Eye (tissue), 1 donor: ENCODE data around the gene SLC35B2.

Experiments used
- DNase-seq: peaks from one replicate; pipeline ENCODE4 v3.0.0-alpha.2; 2015

The SLC35B2 gene

GRCh38 chr6:44285552-44286284 lies 28.4 kb upstream of the SLC35B2 start:
- peak; percentile 50 for DNase-seq

GRCh38 chr6:44284867-44285266 lies 27.5 kb upstream of the SLC35B2 start:
- no peak for DNase-seq

- no peak for DNase-seq
Observed at GRCh38 chr6:44284121-44284520, 26.8 kb upstream of the SLC35B2 start.

- no peak for DNase-seq
Observed at GRCh38 chr6:44278774-44279697, 21.7 kb upstream of the SLC35B2 start.

- DNase-seq = no peak
Observed at GRCh38 chr6:44278315-44278714, 21.0 kb upstream of the SLC35B2 start.

GRCh38 chr6:44277763-44278162 lies 20.4 kb upstream of the SLC35B2 start:
- no peak for DNase-seq

GRCh38 chr6:44276667-44277640 lies 19.6 kb upstream of the SLC35B2 start:
- DNase-seq = peak; percentile 42

GRCh38 chr6:44275749-44276648 lies 18.7 kb upstream of the SLC35B2 start:
- DNase-seq = peak; percentile 71

GRCh38 chr6:44275271-44275748 lies 18.0 kb upstream of the SLC35B2 start:
- no peak for DNase-seq

GRCh38 chr6:44273617-44274016 lies 16.3 kb upstream of the SLC35B2 start:
- no peak for DNase-seq

- no peak for DNase-seq
Observed at GRCh38 chr6:44272999-44273566, 15.8 kb upstream of the SLC35B2 start.

GRCh38 chr6:44272529-44272928 lies 15.2 kb upstream of the SLC35B2 start:
- DNase-seq = no peak

GRCh38 chr6:44271914-44272313 lies 14.6 kb upstream of the SLC35B2 start:
- no peak for DNase-seq

GRCh38 chr6:44271406-44271723 lies 14.0 kb upstream of the SLC35B2 start:
- no peak for DNase-seq

GRCh38 chr6:44270526-44271405 lies 13.4 kb upstream of the SLC35B2 start:
- DNase-seq = peak; percentile 81

- peak; percentile 64 for DNase-seq
Observed at GRCh38 chr6:44269921-44270525, 12.7 kb upstream of the SLC35B2 start, which contains the start of gene TMEM151B. TSS of gene TMEM151B (plus strand) at chr6:44270450. CDS start at chr6:44270743, 293 bp downstream.

GRCh38 chr6:44269178-44269920 lies 12.0 kb upstream of the SLC35B2 start:
- DNase-seq = no peak

- peak; percentile 93 for DNase-seq
Observed at GRCh38 chr6:44268095-44268628, 10.8 kb upstream of the SLC35B2 start.

GRCh38 chr6:44267252-44267651 lies 9.9 kb upstream of the SLC35B2 start:
- DNase-seq = no peak
